Parietal lobe (tissue), 1 donor: ENCODE results near the gene PAK4. TPM values are rescaled to one million over a fixed set of nuclear protein-coding genes. Genes with fewer than 3 reads are reported as not detected.

ENCODE experiments used
- total RNA-seq: library from RNA; depleted of rRNA; stranded (reverse); fragments of >200 nt; gene quantifications from one replicate; pipeline ENCODE4 v1.2.3, GENCODE V29; 2014

The PAK4 gene
- total RNA-seq = 2.5 TPM

GRCh38 chr19:39125554-39126311, at the start of gene PAK4:
PAK4 (plus strand) TSS chr19:39125786; CDS start chr19:39169554, 43,768 bp downstream.

GRCh38 chr19:39083983-39084731, 41.4 kb upstream of the PAK4 start, which contains the start of gene ACP7:
ACP7 (plus strand) TSS chr19:39084368; CDS start chr19:39085270, 902 bp downstream.

GRCh38 chr19:39196860-39197562, 71.4 kb downstream of the PAK4 start, which contains the start of gene NCCRP1:
NCCRP1 (plus strand) TSS chr19:39196964; CDS start chr19:39196983, 19 bp downstream.

GRCh38 chr19:39203372-39204341, 78.1 kb downstream of the PAK4 start, which contains the start of gene SYCN:
SYCN (minus strand) TSS chr19:39204263; CDS start chr19:39204254, 9 bp downstream.

Other genes with a start within 250 kb of the PAK4 start
- 2.2 TPM for gene RINL, start 247.5 kb upstream of the PAK4 start, total RNA-seq
- gene SIRT2, start 226.2 kb upstream of the PAK4 start, total RNA-seq = 86.1 TPM
- 3.8 TPM for gene NFKBIB, start 225.8 kb upstream of the PAK4 start, total RNA-seq
- gene CCER2, start 213.6 kb upstream of the PAK4 start, total RNA-seq = 2.5 TPM
- 15.3 TPM for gene SARS2, start 195.0 kb upstream of the PAK4 start, total RNA-seq
- gene MRPS12, start 194.8 kb upstream of the PAK4 start, total RNA-seq = 13.1 TPM
- 9.1 TPM for gene FBXO17, start 150.0 kb upstream of the PAK4 start, total RNA-seq
- 5.9 TPM for gene FBXO27, start 93.2 kb upstream of the PAK4 start, total RNA-seq
- gene ACP7, start 41.4 kb upstream of the PAK4 start, total RNA-seq = not detected
- gene NCCRP1, start 71.2 kb downstream of the PAK4 start, total RNA-seq = not detected
- not detected for gene SYCN, start 78.5 kb downstream of the PAK4 start, total RNA-seq
- not detected for gene IFNL3, start 119.2 kb downstream of the PAK4 start, total RNA-seq
- not detected for gene IFNL4, start 123.1 kb downstream of the PAK4 start, total RNA-seq
- not detected for gene IFNL2, start 142.6 kb downstream of the PAK4 start, total RNA-seq
- gene IFNL1, start 170.6 kb downstream of the PAK4 start, total RNA-seq = not detected
- gene LRFN1, start 195.1 kb downstream of the PAK4 start, total RNA-seq = 9.4 TPM
- gene GMFG, start 210.3 kb downstream of the PAK4 start, total RNA-seq = 0.94 TPM
- gene SAMD4B, start 216.6 kb downstream of the PAK4 start, total RNA-seq = 63.2 TPM